Activated CD8-positive, alpha-beta memory T cell treated with anti-CD3 and anti-CD28 coated beads, Interleukin-2, amount 50 U/mL, for 24 hours (primary cell): ENCODE results near the gene RNF19B.

Experiments used
- DNase-seq: peaks from one replicate; pipeline ENCODE4 v3.0.0-alpha.2; 2020; ENCODE audit errors: extremely low read depth

Gene RNF19B

GRCh38 chr1:32900956-32901822 lies 63.4 kb downstream of the RNF19B start, which contains the start of gene TMEM54:
Gene TMEM54 (minus strand): TSS chr1:32901389. CDS start chr1:32901238, 151 bp downstream.
- DNase-seq = no peak

GRCh38 chr1:32900371-32900955 lies 64.1 kb downstream of the RNF19B start:
- no peak for DNase-seq

DNA sequence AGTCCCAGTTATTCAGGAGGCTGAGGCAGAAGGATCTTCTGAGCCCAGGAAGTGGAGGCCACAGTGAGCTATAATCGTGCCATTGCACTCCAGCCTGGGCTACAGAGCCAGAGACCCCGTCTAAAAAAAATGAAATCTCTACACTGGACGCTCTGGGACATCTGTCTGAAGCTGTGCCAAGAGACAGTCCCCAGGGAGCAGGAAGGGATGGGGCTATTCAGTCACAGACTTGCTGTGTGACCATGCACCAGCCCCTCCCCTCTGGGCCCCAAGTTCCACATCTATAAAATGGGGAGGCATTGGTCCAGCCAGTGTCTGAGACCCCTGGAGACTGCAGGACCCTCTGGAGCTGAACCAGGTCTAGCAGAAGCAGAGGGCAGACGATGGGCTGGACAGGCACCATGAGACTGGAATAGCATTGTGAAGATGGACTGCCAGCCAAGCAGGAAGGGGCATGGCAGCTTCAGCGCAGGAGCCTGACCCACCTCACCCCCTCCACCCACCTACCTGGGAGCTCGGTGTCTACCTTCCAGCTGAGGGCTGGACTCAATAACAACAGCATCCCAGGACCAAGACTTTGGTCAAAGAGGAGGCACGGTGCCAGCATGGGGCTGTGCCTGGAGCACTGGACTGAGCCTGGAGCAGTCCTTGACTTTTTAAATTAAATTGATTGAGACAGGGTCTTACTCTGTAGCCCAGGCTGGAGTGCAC lies 64.9 kb downstream of the RNF19B start:
- no peak for DNase-seq

DNA sequence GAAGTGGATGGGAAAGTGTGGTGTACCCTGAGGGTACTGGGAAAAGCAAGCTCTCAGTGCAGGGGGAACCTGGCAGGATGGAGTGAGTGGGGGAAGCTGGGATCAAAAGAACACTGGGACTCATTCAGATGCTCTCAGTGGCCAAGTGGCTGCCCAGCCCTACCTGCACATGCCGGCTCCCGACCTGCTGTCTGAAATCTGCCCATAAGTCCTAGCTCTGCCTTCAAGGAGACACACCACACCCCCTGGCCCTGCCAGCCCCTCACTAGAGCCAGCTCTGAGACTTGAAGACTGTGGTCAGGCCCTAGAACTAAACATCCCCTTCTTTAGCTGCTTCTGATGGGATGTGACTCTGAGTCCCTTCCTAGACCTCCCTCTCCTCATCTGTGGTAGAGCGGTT lies 65.7 kb downstream of the RNF19B start:
- DNase-seq = no peak

DNA sequence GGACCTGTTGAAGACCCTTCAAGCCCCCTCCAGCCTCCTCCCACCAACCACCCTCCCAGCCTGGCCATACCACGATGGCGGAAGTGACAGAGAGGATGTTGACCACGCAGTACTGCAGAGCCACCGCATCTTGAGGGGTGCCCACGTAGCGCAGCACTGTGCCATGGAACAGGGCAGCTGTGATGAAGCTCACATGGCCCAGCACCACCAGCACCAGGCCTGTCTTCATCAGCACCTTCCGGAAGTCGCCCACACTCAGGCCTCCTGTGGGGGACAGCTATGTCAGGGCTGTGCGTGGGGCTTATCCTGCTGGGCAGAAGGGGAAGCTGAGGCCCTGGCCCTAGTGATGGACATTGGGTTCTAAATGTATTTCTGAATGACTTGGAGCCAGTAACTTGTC lies 66.6 kb downstream of the RNF19B start:
- no peak for DNase-seq

- no peak for DNase-seq
Measured at GRCh38 chr1:32897082-32898049, 67.2 kb downstream of the RNF19B start.

- DNase-seq = no peak
Measured at GRCh38 chr1:32896451-32896850, 68.2 kb downstream of the RNF19B start.

DNA sequence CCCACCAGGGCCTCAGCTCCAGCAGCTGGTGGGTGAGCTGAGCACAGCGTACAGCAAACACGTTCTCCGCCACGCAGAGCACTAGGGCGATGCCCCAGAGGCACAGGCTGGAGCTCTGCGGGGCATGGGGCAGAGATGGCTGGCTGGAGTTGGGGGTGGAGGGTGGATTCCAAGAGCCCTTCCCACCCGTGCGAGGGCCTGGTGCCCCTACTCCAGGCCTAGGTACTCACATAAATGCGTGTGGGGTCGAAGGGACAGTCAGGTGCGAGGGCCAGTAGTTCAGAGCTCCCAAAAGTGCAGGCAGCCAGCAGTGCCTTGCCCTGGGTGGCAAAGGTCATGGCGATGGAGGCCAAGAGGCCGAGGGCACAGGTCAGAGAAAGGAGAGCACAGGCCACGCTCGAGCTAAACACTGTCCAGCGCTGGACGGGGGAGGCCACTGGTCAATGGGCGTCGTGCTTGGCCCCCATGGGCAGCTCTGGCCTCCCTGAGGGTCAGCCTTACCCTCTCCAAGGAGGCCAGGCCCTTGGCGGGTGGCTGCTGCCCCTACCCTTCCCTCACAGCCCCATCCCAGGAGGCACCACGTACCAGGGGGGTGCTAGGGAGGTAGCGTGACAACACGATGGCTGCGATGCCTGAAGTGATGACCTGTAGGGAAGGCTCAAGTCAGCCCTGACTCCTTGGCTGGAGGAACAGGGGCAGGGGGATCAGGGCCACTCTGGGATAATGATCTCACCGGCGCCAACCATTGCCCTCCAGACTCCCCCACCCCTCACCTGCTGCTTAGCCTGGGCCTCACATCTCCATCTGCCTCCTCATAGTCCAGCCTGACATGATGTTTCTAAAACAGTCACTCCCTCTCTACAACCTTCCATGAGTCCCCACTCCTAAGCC lies 69.0 kb downstream of the RNF19B start:
- DNase-seq = no peak

GRCh38 chr1:32894681-32895080 lies 69.9 kb downstream of the RNF19B start:
- DNase-seq = no peak

DNA sequence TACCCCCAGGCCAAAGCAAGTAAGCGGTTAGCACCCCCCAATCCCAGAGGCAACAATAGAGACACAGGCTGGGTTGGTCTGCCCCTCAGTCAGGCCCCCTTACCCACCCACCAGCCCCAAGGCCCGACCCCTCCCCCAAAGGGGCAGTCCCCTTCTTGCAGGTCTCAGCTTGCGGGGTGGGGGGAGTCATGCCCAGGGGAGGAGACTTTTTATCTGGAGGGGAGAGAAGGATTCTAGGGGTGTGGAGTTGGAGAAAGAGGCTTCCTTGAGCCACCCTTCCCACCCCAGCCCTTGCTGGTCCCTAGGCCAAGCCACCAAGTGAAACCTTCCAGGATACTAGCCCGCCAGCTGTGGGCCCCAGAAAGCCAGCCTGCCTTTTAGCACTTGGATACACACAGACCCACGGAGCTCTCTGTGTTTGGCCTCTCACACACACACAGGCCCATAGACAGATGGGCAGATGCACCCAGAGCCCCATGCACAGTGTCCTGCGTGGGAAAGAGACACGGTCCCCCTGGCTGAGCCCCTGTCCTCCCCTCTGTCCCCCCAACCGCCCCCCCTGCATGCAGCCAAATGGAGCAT lies 70.5 kb downstream of the RNF19B start:
- no peak for DNase-seq

DNA sequence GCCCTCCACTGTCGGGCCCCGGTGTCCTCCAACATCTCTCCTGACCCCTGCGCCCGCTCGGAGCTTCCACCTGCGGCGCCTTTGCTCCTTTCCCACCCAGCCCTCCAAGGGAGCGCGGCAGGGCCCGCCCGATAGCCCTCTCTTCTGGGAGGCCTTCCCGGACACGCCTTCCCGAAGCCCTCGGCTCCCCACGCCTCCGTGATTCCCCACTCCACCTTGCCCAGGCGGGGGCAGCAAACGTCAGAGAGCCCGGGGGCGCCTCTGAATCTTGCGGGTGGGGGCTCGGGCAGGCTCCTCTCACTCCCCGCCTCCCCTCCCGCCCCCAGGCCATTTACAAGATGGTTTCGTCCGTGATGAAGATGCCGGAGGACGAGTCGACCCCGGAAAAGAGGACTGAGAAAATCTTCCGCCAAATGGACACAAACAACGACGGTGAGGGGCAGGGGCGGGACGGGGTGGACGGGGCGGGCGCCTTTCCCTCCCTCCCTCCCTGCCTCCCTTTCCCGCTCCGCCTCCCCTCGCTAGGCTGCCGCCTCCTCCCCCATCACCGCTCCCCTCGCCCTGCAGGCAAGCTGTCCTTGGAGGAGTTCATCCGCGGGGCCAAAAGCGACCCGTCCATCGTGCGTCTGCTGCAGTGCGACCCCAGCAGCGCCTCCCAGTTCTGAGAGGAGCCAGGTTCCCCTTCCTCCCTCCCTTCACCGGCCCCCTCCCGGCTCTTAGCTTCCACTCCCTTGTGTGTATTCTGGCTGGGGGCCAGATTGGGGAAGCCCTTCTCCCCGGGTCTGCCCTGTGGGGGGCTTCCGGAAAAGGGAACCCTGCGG lies 71.2 kb downstream of the RNF19B start:
- DNase-seq = no peak

DNA sequence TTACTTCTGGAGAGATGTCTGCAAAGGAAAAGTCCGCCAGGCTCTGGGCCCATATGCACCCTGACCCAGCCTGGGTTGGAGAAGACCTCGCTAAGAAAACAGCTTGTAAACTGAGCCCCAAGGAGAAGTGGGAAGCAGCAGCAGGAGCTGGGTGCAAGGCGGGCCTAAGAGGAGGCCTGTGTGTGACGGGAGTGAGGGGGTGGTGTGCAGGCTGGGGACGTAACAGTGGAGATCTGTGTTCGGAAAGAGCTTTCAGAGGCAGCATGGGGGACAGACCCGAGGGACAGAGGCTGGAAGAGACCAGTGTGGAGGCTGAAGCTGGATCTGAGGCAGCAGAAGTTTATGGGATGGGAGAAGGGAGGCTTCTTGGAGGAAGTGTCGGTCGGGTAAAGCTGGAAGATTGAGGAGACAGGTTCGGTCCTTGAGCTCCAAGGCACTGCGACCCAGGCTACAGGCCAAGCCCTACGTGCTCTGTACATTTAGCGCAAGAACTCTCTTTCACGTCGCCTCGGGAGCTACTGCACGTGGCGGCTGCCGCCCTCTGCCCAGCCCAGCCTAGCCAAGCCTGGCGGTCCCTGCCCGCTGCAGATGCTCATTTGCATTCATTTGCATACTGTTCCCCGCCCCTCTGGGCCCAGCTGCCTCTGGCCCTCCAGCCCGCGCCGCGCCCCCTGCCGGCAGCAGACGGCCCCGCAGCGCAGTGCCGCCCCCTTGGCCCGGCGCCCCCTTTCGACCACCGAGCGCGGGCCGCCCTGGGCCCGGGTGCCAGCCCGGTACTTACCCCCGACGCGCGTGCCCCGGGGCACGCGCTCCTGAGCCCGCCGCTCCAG lies 72.0 kb downstream of the RNF19B start:
- DNase-seq = no peak

- no peak for DNase-seq
Measured at GRCh38 chr1:32891630-32892029, 73.0 kb downstream of the RNF19B start.

GRCh38 chr1:32891241-32891570 lies 73.4 kb downstream of the RNF19B start:
- no peak for DNase-seq

GRCh38 chr1:32890516-32891240 lies 73.9 kb downstream of the RNF19B start:
- DNase-seq = no peak

- no peak for DNase-seq
Measured at GRCh38 chr1:32889731-32890278, 74.8 kb downstream of the RNF19B start.

- DNase-seq = no peak
Measured at GRCh38 chr1:32888677-32889420, 75.8 kb downstream of the RNF19B start.
